HepG2 (cell line): ENCODE measurements around the gene E2F1. TPM values are rescaled to one million over a fixed set of nuclear protein-coding genes. Genes with fewer than 3 reads are reported as not detected.

Experiments
- MAF1 ChIP-seq: sonication (generic); formaldehyde crosslinking; IDR thresholded peaks from 2 replicates; pipeline ENCODE4 v1.5.0; 2020; ENCODE audit warnings: missing genetic modification reagents, borderline replicate concordance
- NRL ChIP-seq: sonication (generic); formaldehyde crosslinking; IDR thresholded peaks from 2 replicates; pipeline ENCODE4 v1.5.0; 2020; ENCODE audit warnings: missing genetic modification reagents, mild to moderate bottlenecking, moderate library complexity, borderline replicate concordance
- PHB2 ChIP-seq: fragments of 450-650 bp; IDR thresholded peaks from 2 replicates; pipeline ENCODE4 v1.6.1; 2018; ENCODE audit not compliant: partially characterized antibody
- PHF20 ChIP-seq: sonication (generic); formaldehyde crosslinking; IDR thresholded peaks from 2 replicates; pipeline ENCODE4 v1.5.0; 2020; ENCODE audit warnings: mild to moderate bottlenecking, missing genetic modification reagents
- POLR2AphosphoS5 ChIP-seq: IDR thresholded peaks from 2 replicates; pipeline ENCODE4 v1.6.1; 2012; ENCODE audit warnings: low read depth, low read length
- RCOR2 ChIP-seq: IDR thresholded peaks from 2 replicates; pipeline ENCODE4 v1.6.1; 2016; ENCODE audit warnings: missing biosample characterization, missing genetic modification reagents
- REPIN1 ChIP-seq: sonication (generic); formaldehyde crosslinking; IDR thresholded peaks from 2 replicates; pipeline ENCODE4 v1.8.0; 2022; ENCODE audit warnings: missing genetic modification reagents, low read depth, mild to moderate bottlenecking, borderline replicate concordance
- RXRA ChIP-seq: sonication (generic); formaldehyde crosslinking; IDR thresholded peaks from 2 replicates; pipeline ENCODE4 v1.5.1; 2020; ENCODE audit warnings: missing genetic modification reagents
- SMAD1 ChIP-seq: sonication (generic); formaldehyde crosslinking; IDR thresholded peaks from 2 replicates; pipeline ENCODE4 v1.4.0; 2020; ENCODE audit warnings: missing genetic modification reagents, low read depth, mild to moderate bottlenecking, borderline replicate concordance
- TBP ChIP-seq: sonication (generic); formaldehyde crosslinking; IDR thresholded peaks from 2 replicates; pipeline ENCODE4 v1.5.0; 2020; ENCODE audit warnings: missing genetic modification reagents
- TOE1 ChIP-seq: sonication (generic); formaldehyde crosslinking; IDR thresholded peaks from 2 replicates; pipeline ENCODE4 v1.4.0; 2020; ENCODE audit warnings: mild to moderate bottlenecking, missing genetic modification reagents
- U2AF2 ChIP-seq: fragments of 200-400 bp; formaldehyde crosslinking; IDR thresholded peaks from 2 replicates; pipeline ENCODE4 v1.6.1; 2017; ENCODE audit warnings: low read depth, mild to moderate bottlenecking, low read length
- ZEB1 ChIP-seq: IDR thresholded peaks from 2 replicates; pipeline ENCODE4 v1.6.1; 2012; ENCODE audit warnings: mild to moderate bottlenecking, low read depth, inconsistent platforms; ENCODE audit not compliant: insufficient replicate concordance
- ZIK1 ChIP-seq: sonication (generic); formaldehyde crosslinking; IDR thresholded peaks from 2 replicates; pipeline ENCODE4 v1.5.0; 2020; ENCODE audit warnings: mild to moderate bottlenecking, low read depth, missing genetic modification reagents, borderline replicate concordance
- ZKSCAN1 ChIP-seq: fragments of 150-350 bp; IDR thresholded peaks from 2 replicates; pipeline ENCODE4 v1.6.1; 2014; ENCODE audit warnings: low read length
- ZNF101 ChIP-seq: sonication (generic); formaldehyde crosslinking; IDR thresholded peaks from 2 replicates; pipeline ENCODE4 v1.4.0; 2020; ENCODE audit warnings: mild to moderate bottlenecking, low read depth, missing genetic modification reagents, borderline replicate concordance
- ZNF337 ChIP-seq: sonication (generic); formaldehyde crosslinking; IDR thresholded peaks from 2 replicates; pipeline ENCODE4 v1.5.1; 2020; ENCODE audit warnings: missing genetic modification reagents, low read depth, mild to moderate bottlenecking, borderline replicate concordance
- ZNF589 ChIP-seq: sonication (generic); formaldehyde crosslinking; conservative IDR thresholded peaks from 2 replicates; pipeline ENCODE4 v1.8.0; 2022; ENCODE audit warnings: mild to moderate bottlenecking, moderate library complexity, missing genetic modification reagents
- ZNF768 ChIP-seq: sonication (generic); formaldehyde crosslinking; IDR thresholded peaks from 2 replicates; pipeline ENCODE4 v1.4.0; 2020; ENCODE audit warnings: missing genetic modification reagents
- ZUFSP ChIP-seq: sonication (generic); formaldehyde crosslinking; IDR thresholded peaks from 2 replicates; pipeline ENCODE4 v1.9.0; 2021; ENCODE audit warnings: missing genetic modification reagents, mild to moderate bottlenecking, borderline replicate concordance
- polyA plus RNA-seq, 8 experiments: library from polyadenylated mRNA; depleted of rRNA in 3 of 8; stranded (reverse) in 7 of 8; unstranded in 1 of 8; fragments of >200 nt; fragmentation: Illumina TruSeq in 4 of 8; extraction: Trizol in 4 of 8; gene quantifications; 2 replicates each; pipeline versions ENCODE4 v1.2.1 to v1.2.3, GENCODE V29; 2011 to 2016; ENCODE audit warnings: low read depth in 4 of 8, missing spikeins in 1 of 8, mixed read lengths in 1 of 8; ENCODE audit not compliant: insufficient read depth in 1 of 8
- total RNA-seq, 5 experiments: library from RNA; depleted of rRNA; stranded (reverse); fragments of >200 nt; fragmentation: Illumina TruSeq; extraction: Trizol; gene quantifications; 2 replicates each; pipeline ENCODE4 v1.2.3, GENCODE V29; 2016; ENCODE audit warnings: low read depth in 1 of 5
- TF ChIP-seq, protein P1 (sequence below): sonication (generic); formaldehyde crosslinking; IDR thresholded peaks from 2 replicates; pipeline ENCODE4 v1.4.0; 2020; ENCODE audit warnings: missing genetic modification reagents
- TF ChIP-seq, protein P2 (sequence below): sonication (generic); formaldehyde crosslinking; IDR thresholded peaks from 2 replicates; pipeline ENCODE4 v1.5.0; 2020; ENCODE audit warnings: missing genetic modification reagents

The E2F1 gene
- total and polyA plus RNA-seq, 2 of the 13 experiments (the other 11 are each of a cell fraction or from before 2014, with no cell fraction given), result 25.5 to 39.4 TPM

DNA sequence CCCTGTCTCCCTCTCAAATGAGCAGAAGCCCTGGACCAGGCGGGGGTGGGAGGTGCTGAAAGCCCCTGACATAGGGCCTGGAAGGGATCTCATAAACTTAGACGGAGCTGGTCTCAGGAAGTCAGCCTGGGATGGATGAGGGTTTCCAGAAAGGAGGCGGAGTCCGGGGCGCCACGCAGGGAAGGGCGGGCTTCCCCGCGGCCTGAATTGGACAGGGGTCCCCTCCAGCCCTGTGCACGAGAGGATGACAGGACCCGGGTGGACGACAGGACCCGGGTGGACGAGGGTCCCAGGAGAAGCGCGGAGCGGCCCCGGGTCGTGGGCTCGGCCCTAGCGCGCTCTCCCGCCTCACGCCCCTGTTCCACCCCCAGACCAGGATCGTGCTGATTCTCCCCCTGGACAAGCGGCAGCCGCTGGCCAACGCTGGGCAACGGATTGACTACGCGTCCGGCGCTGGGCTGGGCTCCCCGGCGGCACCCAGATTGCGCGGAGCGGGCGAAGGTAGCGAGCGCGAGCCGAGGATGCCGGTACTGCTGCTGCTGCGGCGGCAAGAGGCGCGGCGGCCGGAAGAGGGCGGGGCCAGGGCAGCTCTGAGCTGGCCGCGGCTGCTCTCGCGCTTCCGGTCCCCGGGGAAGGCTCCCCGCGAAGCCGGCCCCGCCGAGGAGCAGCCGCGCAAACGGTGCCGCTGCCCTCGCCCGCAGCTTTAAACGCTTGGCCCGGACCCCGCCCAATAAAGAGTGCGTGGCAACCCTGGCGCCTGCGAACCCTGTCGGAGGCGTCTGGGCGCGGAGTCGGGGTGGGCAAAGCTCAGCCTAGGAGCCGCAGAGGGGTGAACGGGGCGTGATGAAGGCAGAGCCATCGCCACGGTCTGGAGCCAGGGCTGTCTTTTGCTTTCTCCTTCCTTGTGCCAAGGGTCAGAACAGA lies 22.8 kb downstream of the E2F1 start (continued):
- peak; percentile 84 for TF ChIP-seq POLR2AphosphoS5
- peak; percentile 83 for TF ChIP-seq ZIK1 (CRISPR knock-in tag)
- no peak for TF ChIP-seq RCOR2
- TF ChIP-seq NRL (CRISPR knock-in tag), result peak; percentile 85
- no peak; the same call in 1 of the 2 replicates for TF ChIP-seq RXRA (CRISPR knock-in tag)
- TF ChIP-seq MAF1 (CRISPR knock-in tag), result no peak; the same call in 1 of the 2 replicates
- peak; percentile 88 for TF ChIP-seq PHF20 (CRISPR knock-in tag)
- no peak for TF ChIP-seq TBP (CRISPR knock-in tag)
- TF ChIP-seq ZKSCAN1, result no peak
- TF ChIP-seq, protein P1, sequence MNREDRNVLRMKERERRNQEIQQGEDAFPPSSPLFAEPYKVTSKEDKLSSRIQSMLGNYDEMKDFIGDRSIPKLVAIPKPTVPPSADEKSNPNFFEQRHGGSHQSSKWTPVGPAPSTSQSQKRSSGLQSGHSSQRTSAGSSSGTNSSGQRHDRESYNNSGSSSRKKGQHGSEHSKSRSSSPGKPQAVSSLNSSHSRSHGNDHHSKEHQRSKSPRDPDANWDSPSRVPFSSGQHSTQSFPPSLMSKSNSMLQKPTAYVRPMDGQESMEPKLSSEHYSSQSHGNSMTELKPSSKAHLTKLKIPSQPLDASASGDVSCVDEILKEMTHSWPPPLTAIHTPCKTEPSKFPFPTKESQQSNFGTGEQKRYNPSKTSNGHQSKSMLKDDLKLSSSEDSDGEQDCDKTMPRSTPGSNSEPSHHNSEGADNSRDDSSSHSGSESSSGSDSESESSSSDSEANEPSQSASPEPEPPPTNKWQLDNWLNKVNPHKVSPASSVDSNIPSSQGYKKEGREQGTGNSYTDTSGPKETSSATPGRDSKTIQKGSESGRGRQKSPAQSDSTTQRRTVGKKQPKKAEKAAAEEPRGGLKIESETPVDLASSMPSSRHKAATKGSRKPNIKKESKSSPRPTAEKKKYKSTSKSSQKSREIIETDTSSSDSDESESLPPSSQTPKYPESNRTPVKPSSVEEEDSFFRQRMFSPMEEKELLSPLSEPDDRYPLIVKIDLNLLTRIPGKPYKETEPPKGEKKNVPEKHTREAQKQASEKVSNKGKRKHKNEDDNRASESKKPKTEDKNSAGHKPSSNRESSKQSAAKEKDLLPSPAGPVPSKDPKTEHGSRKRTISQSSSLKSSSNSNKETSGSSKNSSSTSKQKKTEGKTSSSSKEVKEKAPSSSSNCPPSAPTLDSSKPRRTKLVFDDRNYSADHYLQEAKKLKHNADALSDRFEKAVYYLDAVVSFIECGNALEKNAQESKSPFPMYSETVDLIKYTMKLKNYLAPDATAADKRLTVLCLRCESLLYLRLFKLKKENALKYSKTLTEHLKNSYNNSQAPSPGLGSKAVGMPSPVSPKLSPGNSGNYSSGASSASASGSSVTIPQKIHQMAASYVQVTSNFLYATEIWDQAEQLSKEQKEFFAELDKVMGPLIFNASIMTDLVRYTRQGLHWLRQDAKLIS (CRISPR knock-in tag), result no peak
- peak; percentile 84 for TF ChIP-seq ZNF768 (CRISPR knock-in tag)
- TF ChIP-seq ZUFSP (CRISPR knock-in tag), result no peak
- TF ChIP-seq TOE1 (CRISPR knock-in tag), result peak; percentile 89; the same call in 1 of the 2 replicates
- peak; percentile 93 for TF ChIP-seq REPIN1
- peak; percentile 98 for TF ChIP-seq ZNF589 (CRISPR knock-in tag)
- TF ChIP-seq U2AF2, result no peak
- TF ChIP-seq, protein P2, sequence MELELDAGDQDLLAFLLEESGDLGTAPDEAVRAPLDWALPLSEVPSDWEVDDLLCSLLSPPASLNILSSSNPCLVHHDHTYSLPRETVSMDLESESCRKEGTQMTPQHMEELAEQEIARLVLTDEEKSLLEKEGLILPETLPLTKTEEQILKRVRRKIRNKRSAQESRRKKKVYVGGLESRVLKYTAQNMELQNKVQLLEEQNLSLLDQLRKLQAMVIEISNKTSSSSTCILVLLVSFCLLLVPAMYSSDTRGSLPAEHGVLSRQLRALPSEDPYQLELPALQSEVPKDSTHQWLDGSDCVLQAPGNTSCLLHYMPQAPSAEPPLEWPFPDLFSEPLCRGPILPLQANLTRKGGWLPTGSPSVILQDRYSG (CRISPR knock-in tag), result no peak; the same call in 1 of the 2 replicates
- peak; percentile 99 for TF ChIP-seq SMAD1 (CRISPR knock-in tag)
- TF ChIP-seq ZNF337, result peak; percentile 93
- TF ChIP-seq PHB2, result no peak
- no peak for TF ChIP-seq ZNF101 (CRISPR knock-in tag)
- no peak for TF ChIP-seq ZEB1
